T-helper 9 cell (primary cell): ENCODE measurements around the gene FARP1.
"Not testable (repeated sequence)": the region's sequence is repeated elsewhere in the genome, so short reads cannot be mapped to it uniquely, and the experiment has no call there.

Source experiments
- DNase-seq: peaks from one replicate; pipeline ENCODE4 v3.0.0-alpha.2; 2020

The FARP1 gene

GRCh38 chr13:98409281-98409680 is 266.4 kb downstream of the FARP1 start:
- no peak for DNase-seq

DNA sequence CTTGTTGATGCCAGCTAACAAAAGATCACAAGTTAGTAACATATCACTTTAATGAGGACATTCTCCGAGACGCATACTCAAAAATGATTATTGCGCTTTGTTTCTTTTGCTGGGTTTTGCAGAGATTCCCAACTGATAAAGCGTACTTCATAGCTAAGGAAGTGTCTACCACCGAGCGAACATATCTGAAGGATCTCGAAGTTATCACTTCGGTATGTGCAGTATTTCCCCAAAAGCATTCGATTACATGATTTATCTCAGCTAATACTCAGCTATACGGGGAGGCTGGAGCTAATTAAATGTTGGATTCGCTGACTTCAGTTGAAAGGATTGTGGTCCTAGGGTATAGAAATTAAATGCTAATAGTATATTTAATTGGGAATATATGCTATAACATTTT is 267.7 kb downstream of the FARP1 start:
- DNase-seq: no peak

DNA sequence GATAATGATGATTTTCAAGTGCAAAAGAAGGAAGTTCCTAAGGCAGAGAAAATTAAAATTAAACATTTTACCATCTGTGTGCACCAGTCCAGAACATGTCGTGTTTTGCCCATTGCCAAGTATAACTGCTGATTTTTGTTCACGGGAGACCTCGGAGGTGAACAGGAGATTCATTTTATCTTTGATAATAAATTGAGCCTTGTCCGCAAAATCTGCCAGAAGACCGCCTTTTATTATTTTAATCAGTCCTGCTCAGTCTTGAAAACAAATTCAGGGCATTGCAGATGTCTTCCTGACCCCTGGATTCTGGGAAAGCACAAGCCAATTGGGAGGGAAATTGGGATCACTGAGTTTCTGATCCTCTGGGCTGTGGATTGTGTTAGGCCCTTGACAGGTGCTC is 268.1 kb downstream of the FARP1 start:
- DNase-seq: no peak

DNA sequence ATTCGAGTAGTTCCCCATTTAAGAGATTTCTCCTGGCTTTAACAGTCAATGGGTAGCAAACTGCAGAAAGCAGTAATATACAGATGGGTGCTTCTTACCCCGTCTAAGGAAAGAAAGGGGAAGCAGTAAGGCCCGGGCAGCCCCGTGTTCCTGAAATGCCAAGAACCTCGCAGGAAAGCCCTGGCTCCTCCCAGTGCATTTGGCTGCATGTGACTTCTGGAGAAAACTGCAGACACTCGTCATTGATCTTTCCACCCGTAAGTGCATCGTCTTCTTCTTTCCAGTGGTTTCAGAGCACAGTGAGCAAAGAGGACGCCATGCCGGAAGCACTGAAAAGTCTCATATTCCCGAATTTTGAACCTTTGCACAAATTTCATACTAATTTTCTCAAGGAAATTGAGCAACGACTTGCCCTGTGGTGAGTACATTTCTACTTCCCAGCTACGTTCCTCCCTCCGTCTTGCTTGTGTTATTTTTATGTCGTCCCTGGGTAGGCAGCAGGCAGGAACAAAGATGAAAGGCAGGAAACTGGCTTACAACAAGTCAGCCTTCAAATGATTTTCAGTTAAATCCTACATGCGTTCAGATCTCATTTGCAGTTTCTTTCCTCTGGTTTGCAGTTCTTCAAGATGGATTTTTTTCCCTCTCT is 268.8 kb downstream of the FARP1 start:
- no peak for DNase-seq

DNA sequence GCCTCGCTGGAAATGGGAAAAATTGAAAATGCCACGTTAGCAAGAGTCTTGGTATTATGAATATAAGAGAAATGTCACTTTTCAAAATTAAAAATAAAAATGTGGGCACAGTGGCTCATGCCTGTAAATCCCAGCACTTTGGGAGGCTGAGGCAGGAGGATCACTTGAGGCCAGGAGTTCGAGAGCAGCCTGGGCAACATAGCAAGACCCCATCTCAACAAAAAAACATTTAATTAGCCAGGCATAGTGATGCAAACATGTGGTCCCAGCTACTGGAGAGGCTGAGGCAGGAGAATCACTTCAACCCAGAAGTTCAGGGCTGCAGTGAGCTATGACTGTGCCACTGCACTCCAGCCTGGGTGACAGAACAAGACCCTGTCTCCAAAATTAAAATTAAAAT is 270.4 kb downstream of the FARP1 start:
- not testable (repeated sequence) for DNase-seq

GRCh38 chr13:98413796-98414195 is 270.9 kb downstream of the FARP1 start:
- no peak for DNase-seq

DNA sequence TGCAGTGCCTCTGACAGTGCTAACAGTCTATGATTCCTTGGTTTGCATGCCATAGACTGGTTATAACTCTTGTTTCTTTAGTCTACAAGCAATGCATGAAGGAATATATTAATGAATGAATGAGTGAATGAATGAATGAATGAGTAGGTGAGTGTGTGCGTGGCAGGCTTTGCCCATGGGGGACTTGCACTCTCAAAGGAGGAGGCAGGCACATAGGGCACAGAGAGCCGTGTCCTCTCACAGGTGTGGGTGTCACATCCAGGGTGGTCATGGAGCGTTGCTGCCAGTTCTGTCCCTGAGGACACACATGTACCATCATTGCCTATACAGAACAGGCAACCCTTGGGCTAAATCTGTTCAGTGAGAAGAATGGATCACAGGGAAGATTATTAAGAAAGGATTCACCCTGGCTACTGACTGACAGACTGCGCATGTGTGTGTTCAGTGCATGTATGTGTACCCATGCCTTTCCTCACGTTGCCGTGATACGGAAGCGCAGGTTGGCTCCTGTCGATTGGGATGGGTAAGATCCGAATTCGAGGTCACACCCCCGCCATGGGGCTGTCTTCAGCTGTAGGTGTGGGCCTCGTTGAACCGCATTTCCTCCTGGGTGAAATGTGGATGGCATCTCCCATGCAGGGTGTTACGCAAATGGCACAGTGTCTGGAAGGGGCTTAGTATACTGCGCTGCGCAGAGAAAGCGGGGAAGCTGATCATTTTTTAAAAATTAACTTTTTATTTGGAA is 272.6 kb downstream of the FARP1 start:
- no peak for DNase-seq

DNA sequence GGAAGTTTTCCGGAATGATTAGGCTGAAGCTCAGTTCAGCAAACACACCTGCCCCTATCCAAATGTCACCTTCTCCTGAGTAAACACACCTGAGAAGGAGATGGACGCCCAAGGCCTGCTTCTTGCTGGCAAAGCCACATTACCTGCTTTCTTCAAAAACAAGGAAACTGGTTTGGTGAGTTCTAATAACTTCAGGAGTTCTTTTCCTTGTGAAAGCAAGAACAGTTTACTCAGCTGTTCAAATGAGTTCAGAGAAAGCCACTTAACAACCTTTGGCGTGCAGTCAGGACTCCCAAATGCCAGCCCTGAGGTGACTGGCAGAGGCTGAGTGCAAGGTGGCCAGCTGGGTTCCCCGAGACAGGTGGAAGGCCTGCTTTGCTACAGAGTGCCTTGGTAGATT is 273.5 kb downstream of the FARP1 start:
- DNase-seq: no peak

GRCh38 chr13:98419786-98420553 is 277.1 kb downstream of the FARP1 start:
- DNase-seq: no peak

DNA sequence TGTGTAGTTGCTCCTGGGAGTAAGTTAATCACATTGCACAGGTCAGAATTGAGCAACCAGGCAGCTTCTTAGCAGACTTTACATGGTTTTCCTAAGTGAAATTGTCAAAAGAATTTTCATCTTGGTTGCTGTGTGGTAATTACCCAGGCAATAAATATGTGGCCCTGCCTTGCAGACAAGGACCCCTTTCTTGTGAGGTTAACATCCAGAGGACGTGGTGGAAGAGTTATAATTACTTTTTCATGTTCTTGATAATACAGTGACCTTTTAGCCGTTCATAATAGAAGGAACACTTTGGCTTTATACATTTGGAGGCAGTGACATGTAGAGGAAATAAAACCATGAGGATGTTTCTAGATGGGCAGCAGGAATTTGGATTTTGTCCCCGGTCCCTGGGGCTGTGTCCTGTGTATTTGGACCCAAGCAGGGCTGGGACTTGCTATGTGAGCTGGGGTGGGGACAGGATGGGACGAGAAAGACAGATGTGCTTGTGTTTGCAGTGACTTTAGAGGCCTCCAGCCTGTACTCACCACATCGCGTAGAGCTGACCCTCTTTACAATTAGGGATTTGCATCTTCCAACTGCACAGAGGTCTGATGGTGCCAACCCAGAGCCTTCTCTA is 277.8 kb downstream of the FARP1 start:
- DNase-seq: no peak

DNA sequence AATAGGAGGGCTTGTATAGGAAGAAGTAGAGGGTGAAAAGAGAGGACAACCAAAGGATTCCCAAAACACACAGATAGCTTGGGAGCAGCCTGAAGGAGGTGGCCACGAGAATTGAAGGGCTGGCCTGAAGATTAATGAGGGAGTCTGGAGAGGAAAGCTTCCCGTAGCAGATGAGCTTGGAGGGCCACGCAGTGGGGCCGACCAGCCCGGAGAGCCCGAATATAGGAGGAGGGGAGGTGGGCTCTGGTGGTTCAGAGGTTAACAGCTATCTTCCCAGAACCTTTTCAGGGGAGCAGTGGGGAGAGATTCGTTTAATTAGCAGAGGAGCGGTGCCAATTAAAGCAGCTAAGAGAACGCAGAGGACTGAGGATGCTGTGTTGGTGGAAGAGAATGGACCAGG is 279.2 kb downstream of the FARP1 start:
- no peak for DNase-seq

DNA sequence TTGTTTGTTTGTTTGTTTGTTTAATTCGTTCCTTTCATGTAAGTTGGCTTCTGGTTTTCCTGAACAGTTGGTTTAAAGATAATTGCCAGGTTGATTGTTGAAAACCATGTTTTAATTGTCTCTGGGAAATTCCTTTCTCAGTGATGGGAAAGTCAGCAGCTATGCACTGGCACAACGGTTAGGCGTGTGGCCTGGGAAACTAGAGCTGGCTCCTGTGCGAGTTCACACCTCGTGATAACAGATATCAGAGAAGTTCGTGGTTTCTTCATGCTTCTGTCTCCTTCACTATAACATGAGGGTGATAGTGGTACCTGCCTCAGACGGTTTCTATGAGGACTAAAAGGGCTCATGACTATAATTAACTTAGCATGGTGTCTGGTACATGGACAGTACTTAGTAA is 280.5 kb downstream of the FARP1 start:
- DNase-seq: no peak

- no peak for DNase-seq
These were observed 284.6 kb downstream of the FARP1 start for GRCh38 chr13:98427331-98427995.

DNA sequence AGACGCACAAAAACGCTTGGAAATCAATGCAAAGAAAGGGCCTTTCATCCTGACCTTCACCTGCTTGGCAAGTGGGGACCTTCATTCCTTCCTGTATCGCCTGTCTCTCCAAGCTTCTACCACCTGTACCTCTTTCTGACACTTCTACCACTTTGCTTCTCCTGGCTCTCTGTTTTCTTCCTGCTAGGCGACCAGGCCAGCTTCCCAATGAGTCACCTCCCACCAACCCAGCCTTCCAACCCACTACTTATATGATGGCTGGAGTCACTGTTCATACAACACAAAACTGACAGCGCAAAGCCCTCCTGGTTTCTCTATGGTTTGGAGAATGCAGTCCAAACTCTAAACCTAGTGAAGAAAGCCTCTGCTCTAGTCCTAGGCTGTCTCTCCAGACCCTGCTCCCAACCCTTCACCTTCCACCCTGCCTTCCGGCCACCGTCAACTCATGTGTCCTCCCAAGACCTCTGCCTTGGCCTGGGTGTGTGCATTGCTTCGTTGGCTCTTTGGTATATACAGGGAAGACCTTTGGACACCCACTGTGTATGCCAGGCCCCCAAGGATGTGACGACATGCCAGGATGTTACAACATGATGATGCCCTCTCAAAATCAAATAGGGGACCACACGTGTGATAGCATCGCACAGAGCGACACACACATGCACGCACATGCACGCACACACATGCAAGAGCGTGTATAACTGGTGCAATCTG is 285.5 kb downstream of the FARP1 start:
- no peak for DNase-seq

DNA sequence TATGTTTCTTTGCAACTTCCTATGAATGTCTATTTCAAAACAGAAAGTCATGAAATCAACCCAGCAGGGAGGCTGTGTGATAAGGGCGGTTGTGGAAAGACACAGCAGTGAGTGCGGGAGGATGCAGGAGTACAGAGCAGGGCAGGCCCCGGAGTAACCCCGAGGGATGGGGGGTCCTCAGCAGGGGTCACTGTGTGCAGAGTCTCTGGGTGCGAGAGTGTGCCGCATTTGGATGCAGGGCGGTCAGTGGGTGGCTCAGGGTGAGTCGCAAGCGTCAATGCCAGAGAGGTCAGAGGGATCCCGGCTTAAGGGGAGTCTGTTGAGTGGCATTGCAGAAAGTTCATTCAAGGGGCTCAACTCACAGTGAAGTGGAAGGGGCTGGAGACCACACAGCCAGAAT is 286.2 kb downstream of the FARP1 start:
- no peak for DNase-seq

DNA sequence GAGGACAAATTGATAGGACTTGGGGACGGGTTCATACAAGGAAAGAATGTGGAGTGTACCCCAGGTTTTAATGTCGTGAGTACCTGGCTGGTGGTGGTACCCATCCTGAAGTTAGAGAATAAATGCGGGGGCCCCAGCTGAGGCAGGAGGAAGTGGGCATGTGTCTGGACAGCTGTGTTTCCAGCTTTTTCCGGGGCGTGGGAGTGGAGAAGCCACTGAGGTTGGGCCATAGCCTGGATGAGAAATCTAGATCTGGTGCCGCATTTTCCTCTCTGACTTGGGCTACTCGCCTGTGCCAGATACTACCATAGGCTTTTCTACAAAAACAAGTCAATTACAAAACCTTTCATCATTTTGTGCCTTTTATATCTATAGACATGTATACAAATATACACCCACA is 286.6 kb downstream of the FARP1 start:
- no peak for DNase-seq

DNA sequence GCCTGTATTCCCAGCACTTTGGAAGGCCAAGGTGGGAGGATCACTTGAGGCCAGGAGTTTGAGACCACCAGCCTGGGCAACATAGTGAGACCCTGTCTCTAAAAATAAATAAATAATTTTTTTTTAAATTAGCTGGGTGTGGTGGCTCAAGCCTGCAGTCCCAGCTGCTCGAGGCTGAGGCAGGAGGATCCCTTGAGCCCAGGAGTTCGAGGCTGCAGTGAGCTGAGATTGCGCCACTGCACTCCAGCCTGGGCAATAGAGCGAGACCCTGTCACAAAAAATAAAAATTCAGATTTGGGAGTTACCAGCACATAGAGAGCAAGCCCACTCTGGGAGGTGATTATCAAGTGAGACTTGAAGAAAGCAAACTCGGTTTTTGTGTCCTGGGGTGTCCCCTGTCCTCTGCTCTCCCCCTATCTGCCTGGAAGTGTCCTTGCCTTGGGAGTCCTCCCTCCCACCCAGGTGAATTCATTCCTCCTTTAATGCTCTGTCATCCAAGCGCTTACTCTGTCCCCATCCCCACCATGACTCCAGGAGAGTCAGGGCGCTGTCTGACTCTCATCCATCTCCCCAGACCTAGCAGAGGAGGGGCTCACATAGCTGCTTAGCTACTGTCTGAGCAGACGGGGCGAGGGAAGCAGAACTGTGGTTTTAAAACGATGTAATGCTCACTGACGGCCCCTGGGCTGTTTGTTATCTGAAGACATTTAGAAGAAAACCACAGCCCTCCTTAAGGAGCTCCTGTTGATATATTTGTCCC is 287.3 kb downstream of the FARP1 start:
- DNase-seq: no peak

DNA sequence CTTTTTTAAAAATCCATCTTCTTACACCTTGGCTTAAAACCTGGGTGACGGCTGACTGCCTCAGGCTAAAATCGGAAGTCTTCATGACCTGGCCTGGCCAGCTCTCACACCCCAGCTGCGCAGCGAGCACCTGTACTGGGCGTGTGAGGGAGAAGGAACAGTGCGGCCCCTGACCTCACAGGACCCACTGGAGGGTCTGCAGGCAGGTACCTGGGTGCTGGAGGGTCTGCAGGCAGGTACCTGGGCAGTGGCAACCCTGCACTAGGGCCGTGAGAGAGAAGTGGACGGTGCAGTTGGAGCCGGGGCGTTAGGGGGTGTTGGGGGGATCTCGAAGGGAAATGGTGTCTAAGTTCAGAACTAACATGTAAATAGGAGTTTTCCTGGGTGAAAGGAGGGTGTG is 289.7 kb downstream of the FARP1 start:
- no peak for DNase-seq

GRCh38 chr13:98433654-98434053 is 290.8 kb downstream of the FARP1 start:
- no peak for DNase-seq

DNA sequence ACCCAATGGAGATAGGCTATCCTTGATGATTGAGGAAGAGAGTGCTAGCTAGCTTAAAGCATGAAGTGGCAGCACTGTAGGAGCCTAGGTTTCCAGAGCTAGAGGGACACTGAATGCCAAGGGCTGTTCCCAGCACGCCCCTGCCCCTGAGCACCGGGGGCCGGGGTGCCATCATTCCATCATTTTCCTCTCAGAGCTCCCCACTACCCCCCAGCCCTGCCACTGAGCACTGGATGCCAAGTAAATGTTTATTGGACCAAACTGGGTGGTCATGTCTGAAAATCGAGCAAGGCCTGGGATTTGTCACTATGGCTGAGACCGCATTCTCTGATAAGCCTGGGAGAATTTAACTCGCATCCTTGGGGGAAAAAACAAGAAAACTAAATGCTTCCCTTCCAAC is 291.2 kb downstream of the FARP1 start:
- DNase-seq: no peak

GRCh38 chr13:98435376-98435775 is 292.5 kb downstream of the FARP1 start:
- no peak for DNase-seq
